IMR-90 (cell line): ENCODE measurements around the gene ADAMTS12. TPM values are rescaled to one million over a fixed set of nuclear protein-coding genes. Genes with fewer than 3 reads are reported as not detected.
A peak's percentile ranks its signal among the peaks of the same experiment; 100 is the strongest.

Source experiments
- ATAC-seq: fragments of 200-7000 bp; cut with Tn5 transposase; 2 replicates; pipeline ENCODE4 v1.9.1; 2020; ENCODE audit warnings: low read depth, mild to moderate bottlenecking, moderate library complexity
- BruUV-seq: library from RNA; stranded (reverse); fragments of 400-500 nt; replicated peaks from 2 replicates; lab custom pipeline; 2021; lab: Mats Ljungman, UMichigan
- CTCF ChIA-PET: fragments of 300-600 bp; formaldehyde crosslinking; extraction: SDS; loops from one replicate; lab custom pipeline; 2021; ENCODE audit warnings: antibody characterized with exemption; lab: Yijun Ruan, JAX
- POLR2A ChIA-PET: fragments of 300-600 bp; sonication (Branson Sonifier 250); formaldehyde crosslinking; loops from one replicate; lab custom pipeline; 2022; ENCODE audit warnings: antibody characterized with exemption; ENCODE audit not compliant: unreplicated experiment; lab: Charles Lee
- DNase-seq: peaks from one replicate; pipeline ENCODE4 v3.0.0; 2013
- H2AFZ ChIP-seq: replicated peaks from 2 replicates; pipeline ENCODE3; 2013; ENCODE audit warnings: low read length, mild to moderate bottlenecking; ENCODE audit not compliant: poor library complexity
- H2AK5ac ChIP-seq: 2 replicates; pipeline ENCODE4 v1.6.1; 2013; ENCODE audit warnings: low read depth, low read length, inconsistent platforms
- H2AK9ac ChIP-seq: replicated peaks from 2 replicates; pipeline ENCODE3; 2013; ENCODE audit warnings: mild to moderate bottlenecking, low read depth, low read length, moderate library complexity; ENCODE audit not compliant: poor library complexity
- H2BK120ac ChIP-seq: 2 replicates; pipeline ENCODE4 v1.6.1; 2013; ENCODE audit warnings: low read depth, low read length, inconsistent platforms
- H2BK15ac ChIP-seq: 3 replicates; pipeline ENCODE4 v1.6.1; 2013; ENCODE audit warnings: low read depth, low read length, inconsistent platforms
- H2BK20ac ChIP-seq: 2 replicates; pipeline ENCODE4 v1.6.1; 2013; ENCODE audit warnings: low read depth, mild to moderate bottlenecking, inconsistent platforms, low read length, moderate library complexity
- H2BK5ac ChIP-seq: 2 replicates; pipeline ENCODE4 v1.6.1; 2013; ENCODE audit warnings: mild to moderate bottlenecking, low read depth, low read length, inconsistent platforms; ENCODE audit not compliant: poor library complexity, severe bottlenecking
- H3K14ac ChIP-seq: replicated peaks from 2 replicates; pipeline ENCODE4 v1.6.1; 2013; ENCODE audit warnings: low read depth, low read length, inconsistent platforms
- H3K18ac ChIP-seq: 2 replicates; pipeline ENCODE4 v1.6.1; 2013; ENCODE audit warnings: low read depth, low read length, control low read depth
- H3K23ac ChIP-seq: 2 replicates; pipeline ENCODE4 v1.6.1; 2013; ENCODE audit warnings: low read depth, low read length, inconsistent platforms
- H3K27ac ChIP-seq: 2 replicates; pipeline ENCODE4 v1.5.1; 2013; ENCODE audit warnings: mild to moderate bottlenecking, control low read depth, low read length; ENCODE audit not compliant: insufficient read depth
- H3K27me3 ChIP-seq: 2 replicates; pipeline ENCODE4 v1.6.1; 2013; ENCODE audit warnings: low read length; ENCODE audit not compliant: control insufficient read depth, insufficient read depth
- H3K36me3 ChIP-seq: 2 replicates; pipeline ENCODE4 v1.6.1; 2013; ENCODE audit warnings: low read length, mixed read lengths; ENCODE audit not compliant: control insufficient read depth, insufficient read depth
- H3K4ac ChIP-seq: 2 replicates; pipeline ENCODE4 v1.6.1; 2013; ENCODE audit warnings: low read depth, low read length, inconsistent platforms
- H3K4me1 ChIP-seq: 2 replicates; pipeline ENCODE4 v1.6.1; 2013; ENCODE audit warnings: low read length, mixed read lengths; ENCODE audit not compliant: control insufficient read depth, insufficient read depth
- H3K4me2 ChIP-seq: 2 replicates; pipeline ENCODE4 v1.6.1; 2013; ENCODE audit warnings: low read depth, mild to moderate bottlenecking, control low read depth, low read length, moderate library complexity
- H3K4me3 ChIP-seq: 2 replicates; pipeline ENCODE4 v1.5.1; 2013; ENCODE audit warnings: low read depth, mild to moderate bottlenecking, control low read depth, low read length, moderate library complexity; ENCODE audit not compliant: insufficient read depth
- H3K56ac ChIP-seq: 2 replicates; pipeline ENCODE4 v1.6.1; 2013; ENCODE audit warnings: low read length, inconsistent platforms; ENCODE audit not compliant: insufficient read depth; ENCODE audit errors: extremely low read depth
- H3K79me1 ChIP-seq, 2 experiments: 2 replicates each; pipeline ENCODE4 v1.6.1; 2013; ENCODE audit warnings: low read length in 2 of 2, inconsistent platforms in 1 of 2, low read depth in 1 of 2
- H3K9ac ChIP-seq: 2 replicates; pipeline ENCODE4 v1.6.1; 2013; ENCODE audit warnings: low read depth, low read length, control low read depth
- H3K9me1 ChIP-seq: 2 replicates; pipeline ENCODE4 v1.6.1; 2013; ENCODE audit warnings: low read length, inconsistent platforms; ENCODE audit not compliant: insufficient read depth
- H3K9me3 ChIP-seq: 2 replicates; pipeline ENCODE4 v1.6.1; 2013; ENCODE audit warnings: low read length; ENCODE audit not compliant: control insufficient read depth, insufficient read depth
- H4K20me1 ChIP-seq: 2 replicates; pipeline ENCODE4 v1.6.1; 2013; ENCODE audit warnings: low read length, inconsistent platforms; ENCODE audit not compliant: insufficient read depth
- H4K5ac ChIP-seq: 2 replicates; pipeline ENCODE4 v1.6.1; 2013; ENCODE audit warnings: mild to moderate bottlenecking, low read depth, low read length, control low read depth
- H4K8ac ChIP-seq, 2 experiments: 2 replicates each; pipeline ENCODE4 v1.6.1; 2013; ENCODE audit warnings: low read depth in 2 of 2, low read length in 2 of 2, control low read depth in 1 of 2, inconsistent platforms in 1 of 2
- H4K91ac ChIP-seq: 2 replicates; pipeline ENCODE4 v1.6.1; 2013; ENCODE audit warnings: low read depth, low read length, inconsistent platforms; ENCODE audit not compliant: insufficient read depth
- CHD1 ChIP-seq: IDR thresholded peaks from 2 replicates; pipeline ENCODE4 v1.6.1; 2012; ENCODE audit warnings: low read depth, low read length, improper control_type of control experiment
- MAFK ChIP-seq: IDR thresholded peaks from 2 replicates; pipeline ENCODE4 v1.6.1; 2012; ENCODE audit warnings: low read depth, low read length, improper control_type of control experiment
- NFE2L2 ChIP-seq: fragments of 150-350 bp; IDR thresholded peaks from 2 replicates; pipeline ENCODE4 v1.6.1; 2016; ENCODE audit warnings: low read depth, mild to moderate bottlenecking, low read length
- RFX5 ChIP-seq: IDR thresholded peaks from 2 replicates; pipeline ENCODE4 v1.8.0; 2012; ENCODE audit warnings: low read depth, mild to moderate bottlenecking, low read length, moderate library complexity
- WGBS, 2 experiments: methylation state at CpG; one replicate each; pipeline versions ENCODE4 v1.1.5 to v1.1.7; 2013; ENCODE audit warnings: missing lambda C conversion rate in 2 of 2; ENCODE audit not compliant: insufficient read length in 1 of 2; ENCODE audit errors: extremely low coverage in 2 of 2; 5-methylcytosine and 5-hydroxymethylcytosine counted together
- dilution Hi-C: fragments of 300-500 bp; cut with HindIII; formaldehyde crosslinking; loops from one replicate; pipeline ENCODE4 v1.14.3; 2018; ENCODE audit warnings: low sequenced_read_pairs; ENCODE audit not compliant: unreplicated experiment
- in situ Hi-C: fragments of 300-500 bp; cut with MboI; formaldehyde crosslinking; loops from 3 replicates; pipeline ENCODE4 v1.14.3; 2019; ENCODE audit warnings: low sequenced_read_pairs, inconsistent platforms, mixed read lengths
- intact Hi-C: fragments of 100-400 bp; cut with micrococcal nuclease; formaldehyde crosslinking; loops from 2 replicates; pipeline ENCODE4 v1.10.0; 2022
- polyA plus RNA-seq, 3 experiments: library from polyadenylated mRNA; depleted of rRNA; stranded (reverse); fragments of >200 nt; gene quantifications; 2 replicates each; pipeline ENCODE4 v1.2.3, GENCODE V29; 2012; ENCODE audit warnings: low replicate concordance in 1 of 3
- total RNA-seq: library from RNA; depleted of rRNA; stranded (reverse); fragments of >200 nt; gene quantifications from 2 replicates; pipeline ENCODE4 v1.2.3, GENCODE V29; 2012
- TF ChIP-seq, protein P1 (sequence below): fragments of 150-350 bp; IDR thresholded peaks from 2 replicates; pipeline ENCODE4 v1.6.1; 2017; ENCODE audit warnings: mild to moderate bottlenecking, antibody characterized with exemption, low read length, low read depth

Gene ADAMTS12
- total and polyA plus RNA-seq, 2 of the 4 experiments (the other 2 are of a cell fraction) = 27.3 to 51.3 TPM

DNA sequence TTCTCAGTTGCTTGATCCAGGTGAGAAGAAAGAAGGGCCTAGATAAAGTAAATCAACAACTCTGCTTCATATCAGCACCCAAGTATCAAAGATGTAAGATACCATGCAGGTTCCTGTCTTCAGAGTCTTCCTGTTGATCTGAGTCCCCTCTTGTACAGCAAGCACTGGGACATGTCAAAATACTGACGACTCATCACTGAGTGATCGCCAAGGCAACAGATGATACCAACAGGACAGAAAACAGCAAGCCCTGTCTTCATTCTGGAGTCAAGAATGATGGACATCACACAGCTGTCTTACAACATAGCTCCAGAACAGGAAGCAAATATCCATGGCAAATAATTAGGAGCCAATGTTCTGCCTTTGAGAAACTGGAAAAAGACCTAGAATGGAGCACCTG, 367.3 kb downstream of the ADAMTS12 start:
- no peak overlapping the region for H2BK120ac ChIP-seq
- H3K9me1 ChIP-seq = no peaks in the 10 kb centered on the region
- H3K9me3 ChIP-seq = no peaks in the 10 kb centered on the region
- H2BK20ac ChIP-seq = no peak overlapping the region
- ChIA-PET CTCF (no interaction called here), POLR2A (no interaction called here)
- H3K36me3 ChIP-seq = peaks cover 4% of the 10 kb centered on the region
- no peaks in the 10 kb centered on the region for H3K79me1 ChIP-seq
- H2AK5ac ChIP-seq = no peak overlapping the region
- H2BK15ac ChIP-seq = no peak overlapping the region
- no peak for TF ChIP-seq CHD1
- no peak for TF ChIP-seq RFX5
- TF ChIP-seq NFE2L2 = peak; percentile 16; the same call in 1 of the 2 replicates
- TF ChIP-seq MAFK = peak; percentile 62
- TF ChIP-seq, protein P1, sequence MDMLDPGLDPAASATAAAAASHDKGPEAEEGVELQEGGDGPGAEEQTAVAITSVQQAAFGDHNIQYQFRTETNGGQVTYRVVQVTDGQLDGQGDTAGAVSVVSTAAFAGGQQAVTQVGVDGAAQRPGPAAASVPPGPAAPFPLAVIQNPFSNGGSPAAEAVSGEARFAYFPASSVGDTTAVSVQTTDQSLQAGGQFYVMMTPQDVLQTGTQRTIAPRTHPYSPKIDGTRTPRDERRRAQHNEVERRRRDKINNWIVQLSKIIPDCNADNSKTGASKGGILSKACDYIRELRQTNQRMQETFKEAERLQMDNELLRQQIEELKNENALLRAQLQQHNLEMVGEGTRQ = no peak
- no peak overlapping the region for H2AK9ac ChIP-seq
- H3K27me3 ChIP-seq = no peaks in the 10 kb centered on the region; the same call in 1 of the 2 replicates
- H4K8ac ChIP-seq = no peak overlapping the region
- no peak overlapping the region for H3K23ac ChIP-seq
- no peak overlapping the region for H2BK5ac ChIP-seq
- H3K9ac ChIP-seq = no peak overlapping the region
- ATAC-seq (no peak), DNase-seq (peak; percentile 40)
- H4K20me1 ChIP-seq = no peaks in the 10 kb centered on the region
- no peak overlapping the region for H3K18ac ChIP-seq
- in situ Hi-C loops (no loop called here), intact Hi-C loops (no loop called here), dilution Hi-C loops (no loop called here)
- no peak overlapping the region for H3K4me2 ChIP-seq
- no peak overlapping the region for H4K91ac ChIP-seq
- H3K4me1 ChIP-seq = no peaks in the 10 kb centered on the region
- no peak overlapping the region for H3K56ac ChIP-seq
- no peak overlapping the region for H3K4me3 ChIP-seq
- no peak overlapping the region for H3K14ac ChIP-seq
- H4K5ac ChIP-seq = no peak overlapping the region
- H3K4ac ChIP-seq = no peak overlapping the region
- H3K27ac ChIP-seq = no peak overlapping the region
- WGBS, 2 experiments = 83% methylated on average over 2 of the region's 2 CpGs; no CpG with 5 or more reads in 1 of the 2 experiments
- no TSS peak for BruUV-seq
- no peak overlapping the region for H2AFZ ChIP-seq
